ENCODE results near the gene DGCR8. TPM values are rescaled to one million over a fixed set of nuclear protein-coding genes. Genes with fewer than 3 reads are reported as not detected.
A peak's percentile ranks its signal among the peaks of the same experiment; 100 is the strongest.

The DGCR8 gene
- total and polyA plus RNA-seq, 10 donors: 7.8 to 62.7 (median 31.4) TPM

GRCh38 chr22:20150381-20151275 is 70.6 kb downstream of the DGCR8 start, which contains the start of gene CCDC188:
TSS of gene CCDC188 (minus strand) at chr22:20151055. CDS start at chr22:20150986, 69 bp downstream.
- intact Hi-C loops (cut with DNase I; ENCODE audit: low total_unique reads): no loop called here
- WGBS, 5 donors: 64 to 82% (median 77%) methylated on average over 8 to 14 of the region's 14 CpGs
- Histone ChIP-seq H3K27ac (peak within 1 kb of the TSS in 2 of 8 donors; percentile 19 to 68), H3K4me3 (no peak within 1 kb of the TSS), H3K27me3 (replicated peaks in 1 of 7) (peaks cover 0 to 14% (median 0%) of the 10 kb centered on the region in 7 donors), H3K36me3 (peaks cover 0 to 8% (median 0%) of the 10 kb centered on the region in 6 donors), H3K4me1 (peaks cover under 1 to 31% (median 13%) of the 10 kb centered on the region in 6 donors), H3K9me3 (no peaks in the 10 kb centered on the region)
- DNase-seq: no peak
- TF ChIP-seq POLR2A (IDR thresholded peaks at IDR 0.05) (no peak), CTCF (IDR thresholded peaks at IDR 0.05 in 8 of 11, conservative IDR thresholded peaks at IDR 0.05 in 3 of 11) (no peak), POLR2AphosphoS5 (IDR thresholded peaks at IDR 0.05) (no peak)

GRCh38 chr22:20151276-20151588 is 71.2 kb downstream of the DGCR8 start:
- WGBS, 5 donors: 84 to 96% (median 91%) methylated on average over 4 of the region's 4 CpGs
- no peak for DNase-seq
- Histone ChIP-seq H3K36me3 (peaks cover 0 to 4% (median 0%) of the 10 kb centered on the region in 6 donors), H3K9me3 (no peaks in the 10 kb centered on the region), H3K4me3 (no peak overlapping the region), H3K4me1 (peaks cover 4 to 36% (median 18%) of the 10 kb centered on the region in 6 donors), H3K27ac (no peak overlapping the region), H3K27me3 (replicated peaks in 1 of 7) (peaks cover 0 to 20% (median 0%) of the 10 kb centered on the region in 7 donors)
- intact Hi-C loops (cut with DNase I; ENCODE audit: low total_unique reads): no loop called here
- no peak for TF ChIP-seq CTCF (IDR thresholded peaks at IDR 0.05 in 8 of 11, conservative IDR thresholded peaks at IDR 0.05 in 3 of 11)
- TF ChIP-seq POLR2A (IDR thresholded peaks at IDR 0.05): no peak
- TF ChIP-seq POLR2AphosphoS5 (IDR thresholded peaks at IDR 0.05): no peak

- intact Hi-C loops (cut with DNase I; ENCODE audit: low total_unique reads): no loop called here
- Histone ChIP-seq H3K36me3 (peaks cover 0 to 4% (median 0%) of the 10 kb centered on the region in 6 donors), H3K4me1 (peaks cover 4 to 48% (median 24%) of the 10 kb centered on the region in 6 donors), H3K9me3 (no peaks in the 10 kb centered on the region), H3K27me3 (replicated peaks in 1 of 7) (peaks cover 0 to 33% (median 0%) of the 10 kb centered on the region in 7 donors), H3K27ac (peak overlapping the region in 4 of 8 donors; percentile 5 to 68 (median 16)), H3K4me3 (no peak overlapping the region)
- TF ChIP-seq POLR2A (IDR thresholded peaks at IDR 0.05) (no peak), POLR2AphosphoS5 (IDR thresholded peaks at IDR 0.05) (peak in 1 of 3 donors; percentile 19)
- WGBS, 5 donors: 66 to 91% (median 81%) methylated on average over 9 to 14 of the region's 14 CpGs
- DNase-seq: no peak
Measured at GRCh38 chr22:20152464-20152890, 72.4 kb downstream of the DGCR8 start.

GRCh38 chr22:20153945-20154344 is 73.9 kb downstream of the DGCR8 start:
- intact Hi-C loops (cut with DNase I; ENCODE audit: low total_unique reads): no loop called here
- H3K27me3 ChIP-seq (replicated peaks in 1 of 7): peaks cover 0 to 47% (median 0%) of the 10 kb centered on the region in 7 donors
- WGBS, 5 donors: 74 to 84% (median 84%) methylated on average over 16 of the region's 16 CpGs
- no peak overlapping the region for H3K27ac ChIP-seq
- H3K9me3 ChIP-seq: no peaks in the 10 kb centered on the region
- no peaks in the 10 kb centered on the region for H3K36me3 ChIP-seq
- H3K4me1 ChIP-seq: peaks cover 4 to 49% (median 24%) of the 10 kb centered on the region in 6 donors
- H3K4me3 ChIP-seq: no peak overlapping the region
- TF ChIP-seq CTCF (IDR thresholded peaks at IDR 0.05 in 8 of 11, conservative IDR thresholded peaks at IDR 0.05 in 3 of 11): no peak
- no peak for TF ChIP-seq POLR2A (IDR thresholded peaks at IDR 0.05)
- no peak for TF ChIP-seq POLR2AphosphoS5 (IDR thresholded peaks at IDR 0.05)
- DNase-seq: no peak

Measured in spleen (tissue), 11 donors.